Stomach smooth muscle (tissue), 2 donors: Measurements from ENCODE around the gene HCAR3.
"Not testable (repeated sequence)": the region's sequence is repeated elsewhere in the genome, so short reads cannot be mapped to it uniquely, and the experiment has no call there.

ENCODE experiments used
- H3K27ac ChIP-seq: one replicate; pipeline ENCODE4 v1.7.0; 2013; ENCODE audit warnings: mild to moderate bottlenecking, low read length, inconsistent platforms
- H3K27me3 ChIP-seq, 2 donors: one replicate each; pipeline ENCODE4 v1.7.0; 2013; ENCODE audit warnings: low read length in 2 of 2; ENCODE audit not compliant: insufficient read depth in 2 of 2, control insufficient read depth in 1 of 2
- H3K36me3 ChIP-seq, 2 donors: one replicate each; pipeline ENCODE4 v1.7.0; 2013; ENCODE audit warnings: low read length in 2 of 2; ENCODE audit not compliant: control insufficient read depth in 2 of 2, insufficient read depth in 2 of 2
- H3K4me1 ChIP-seq: one replicate; pipeline ENCODE4 v1.7.0; 2013; ENCODE audit warnings: low read length; ENCODE audit not compliant: control insufficient read depth, insufficient read depth
- H3K4me3 ChIP-seq, 2 donors: one replicate each; pipeline ENCODE4 v1.7.0; 2013; ENCODE audit warnings: low read length in 2 of 2
- H3K9ac ChIP-seq, 2 donors: one replicate each; pipeline ENCODE4 v1.7.0; 2013; ENCODE audit warnings: low read length in 2 of 2, mild to moderate bottlenecking in 1 of 2
- H3K9me3 ChIP-seq, 2 donors: one replicate each; pipeline ENCODE4 v1.7.0; 2013; ENCODE audit warnings: low read length in 2 of 2; ENCODE audit not compliant: control insufficient read depth in 2 of 2
- donor health status: healthy.
- donor health status: Pancreatic carcinoma.

Gene HCAR3

DNA sequence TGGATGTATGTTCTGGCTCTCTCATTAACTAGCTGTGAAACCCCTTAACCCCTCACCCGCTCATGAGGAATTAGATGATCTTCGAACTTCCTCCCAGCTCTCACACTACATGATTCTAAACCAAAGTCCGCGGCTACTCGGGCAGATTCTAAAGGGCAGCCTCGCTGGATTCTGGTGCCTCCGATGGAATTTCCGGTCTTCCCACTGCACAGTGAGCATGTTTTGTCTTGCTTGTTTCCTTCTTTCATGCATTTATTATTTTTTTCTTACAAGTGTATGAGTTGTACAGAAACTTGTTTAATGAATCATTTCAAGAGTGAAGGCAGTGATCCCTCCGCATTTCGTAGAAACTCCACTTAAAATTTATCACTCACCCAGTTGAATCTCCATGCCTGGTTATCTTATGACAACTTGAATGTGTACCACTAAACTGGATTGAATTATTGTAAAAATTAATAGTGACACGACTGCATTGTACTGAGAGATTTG is 4.5 kb upstream of the HCAR3 start:
- no peaks in the 10 kb centered on the region for H3K27me3 ChIP-seq
- H3K9me3 ChIP-seq: no peaks in the 10 kb centered on the region
- no peak overlapping the region for H3K4me3 ChIP-seq
- H3K4me1 ChIP-seq: no peaks in the 10 kb centered on the region
- no peaks in the 10 kb centered on the region for H3K36me3 ChIP-seq
- H3K27ac ChIP-seq: no peak overlapping the region
- H3K9ac ChIP-seq: no peak overlapping the region

- H3K9ac ChIP-seq: not testable (repeated sequence)
Measured at GRCh38 chr12:122715211-122715610, 1.4 kb downstream of the HCAR3 start.

GRCh38 chr12:122713491-122714188 is 3.0 kb downstream of the HCAR3 start:
- H3K4me3 ChIP-seq, H3K27ac ChIP-seq, H3K4me1 ChIP-seq, H3K9me3 ChIP-seq, H3K36me3 ChIP-seq, H3K9ac ChIP-seq, H3K27me3 ChIP-seq: not testable (repeated sequence)

More at GRCh38 chr12:122715211-122715610, 1.4 kb downstream of the HCAR3 start:
- not testable (repeated sequence) for H3K9me3 ChIP-seq, H3K4me1 ChIP-seq, H3K27me3 ChIP-seq, H3K4me3 ChIP-seq, H3K36me3 ChIP-seq, H3K27ac ChIP-seq

DNA sequence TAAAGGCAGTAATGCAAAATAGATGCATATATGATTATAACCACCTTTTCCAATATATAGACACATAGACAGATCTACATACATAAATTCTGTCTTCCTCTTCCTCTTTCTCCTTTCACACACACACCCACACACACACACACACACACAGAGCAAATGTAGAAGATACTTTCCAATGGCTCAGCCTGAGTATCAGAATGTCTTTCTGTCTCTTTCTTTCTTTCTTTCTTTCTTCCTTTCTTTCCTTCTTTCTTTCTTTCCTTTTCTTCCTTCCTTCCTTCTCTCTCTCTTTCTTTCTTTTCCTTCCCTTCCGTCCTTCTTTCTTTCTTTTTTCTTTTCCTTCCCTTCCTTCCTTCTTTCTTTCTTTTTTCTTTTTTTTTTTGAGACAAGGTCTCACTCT is 5.3 kb downstream of the HCAR3 start:
- H3K27ac ChIP-seq: not testable (repeated sequence)

GRCh38 chr12:122710341-122710740 is 6.3 kb downstream of the HCAR3 start:
- not testable (repeated sequence) for H3K9me3 ChIP-seq, H3K9ac ChIP-seq, H3K4me1 ChIP-seq, H3K4me3 ChIP-seq, H3K27ac ChIP-seq, H3K27me3 ChIP-seq, H3K36me3 ChIP-seq

More for the DNA sequence above, 5.3 kb downstream of the HCAR3 start:
- not testable (repeated sequence) for H3K27me3 ChIP-seq, H3K4me1 ChIP-seq, H3K36me3 ChIP-seq, H3K4me3 ChIP-seq, H3K9ac ChIP-seq, H3K9me3 ChIP-seq

GRCh38 chr12:122709287-122709686 is 7.3 kb downstream of the HCAR3 start:
- H3K4me3 ChIP-seq, H3K9ac ChIP-seq, H3K9me3 ChIP-seq, H3K27ac ChIP-seq, H3K4me1 ChIP-seq, H3K27me3 ChIP-seq, H3K36me3 ChIP-seq: not testable (repeated sequence)

- not testable (repeated sequence) for H3K9ac ChIP-seq, H3K9me3 ChIP-seq, H3K27ac ChIP-seq, H3K27me3 ChIP-seq, H3K4me1 ChIP-seq, H3K4me3 ChIP-seq, H3K36me3 ChIP-seq
Measured at GRCh38 chr12:122703841-122704240, 12.8 kb downstream of the HCAR3 start.

GRCh38 chr12:122702890-122703611 is 13.6 kb downstream of the HCAR3 start, which contains the start of gene HCAR2:
Gene HCAR2, minus strand, starts transcription at chr12:122703357. Its CDS starts 74 bp downstream, at chr12:122703283.
- H3K4me3 ChIP-seq, H3K27ac ChIP-seq: not testable (repeated sequence)

DNA sequence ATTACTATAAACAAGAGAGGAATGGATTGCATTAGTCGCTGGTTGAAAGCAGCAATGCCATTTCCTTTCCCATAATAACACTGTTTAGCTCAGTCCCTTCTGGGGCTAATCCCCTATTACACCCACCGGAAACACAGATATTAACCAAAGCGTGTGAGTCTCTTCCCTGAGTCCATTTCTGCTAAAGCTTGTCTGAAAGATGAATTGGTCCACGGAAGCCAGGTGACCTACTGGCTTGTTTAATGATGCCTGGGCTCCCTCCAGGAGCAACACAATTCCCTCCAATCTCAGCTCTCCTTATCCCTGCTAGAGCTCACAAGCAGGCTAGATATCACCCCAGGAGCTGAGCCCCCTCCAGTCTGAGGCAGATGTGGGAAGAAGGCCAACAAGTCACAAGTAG is 15.1 kb downstream of the HCAR3 start:
- not testable (repeated sequence) for H3K27ac ChIP-seq, H3K27me3 ChIP-seq

More at GRCh38 chr12:122702890-122703611, 13.6 kb downstream of the HCAR3 start, which contains the start of gene HCAR2:
- H3K36me3 ChIP-seq, H3K4me1 ChIP-seq, H3K9me3 ChIP-seq, H3K9ac ChIP-seq, H3K27me3 ChIP-seq: not testable (repeated sequence)

DNA sequence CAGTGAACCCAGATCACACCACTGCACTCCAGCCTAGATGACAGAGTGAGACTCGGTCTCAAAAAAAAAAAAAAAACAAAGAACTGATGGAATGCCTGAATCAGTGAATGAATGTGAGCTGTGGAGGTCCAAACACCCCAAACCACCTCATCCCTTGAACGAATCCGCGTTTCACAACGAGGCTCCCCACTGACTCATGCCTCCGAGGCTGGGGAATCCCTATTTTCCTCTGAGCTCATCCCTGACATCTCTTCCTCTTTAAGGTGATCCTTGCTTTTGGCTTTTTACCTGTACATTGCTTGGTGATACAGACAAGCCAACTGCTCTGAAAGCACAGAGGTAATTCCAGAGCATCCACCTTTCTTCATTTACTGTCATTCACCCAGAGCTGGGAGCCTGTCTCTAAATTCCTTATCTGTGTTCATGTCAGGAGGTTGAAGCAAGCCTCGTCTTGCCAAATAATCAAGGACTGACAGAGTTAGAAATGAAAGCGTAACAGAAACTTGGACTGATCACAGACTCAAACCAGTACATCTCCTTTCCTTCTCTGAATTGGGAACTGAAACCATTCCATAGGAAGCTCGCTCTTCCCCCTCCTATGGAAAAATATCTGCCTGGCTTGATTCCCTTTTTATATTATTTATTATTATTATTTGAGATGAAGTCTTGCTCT is 16.4 kb downstream of the HCAR3 start:
- not testable (repeated sequence) for H3K4me1 ChIP-seq

More for the DNA sequence above, 15.1 kb downstream of the HCAR3 start:
- not testable (repeated sequence) for H3K4me1 ChIP-seq, H3K36me3 ChIP-seq, H3K4me3 ChIP-seq, H3K9ac ChIP-seq, H3K9me3 ChIP-seq

More for the DNA sequence above, 16.4 kb downstream of the HCAR3 start:
- H3K27me3 ChIP-seq, H3K36me3 ChIP-seq, H3K9me3 ChIP-seq, H3K4me3 ChIP-seq, H3K9ac ChIP-seq, H3K27ac ChIP-seq: not testable (repeated sequence)
